ENCODE data around the gene HOXD12.

- TF ChIP-seq EZH2 (IDR thresholded peaks at IDR 0.05; ENCODE audit: low read length) = no peak
- TF ChIP-seq, protein P1, sequence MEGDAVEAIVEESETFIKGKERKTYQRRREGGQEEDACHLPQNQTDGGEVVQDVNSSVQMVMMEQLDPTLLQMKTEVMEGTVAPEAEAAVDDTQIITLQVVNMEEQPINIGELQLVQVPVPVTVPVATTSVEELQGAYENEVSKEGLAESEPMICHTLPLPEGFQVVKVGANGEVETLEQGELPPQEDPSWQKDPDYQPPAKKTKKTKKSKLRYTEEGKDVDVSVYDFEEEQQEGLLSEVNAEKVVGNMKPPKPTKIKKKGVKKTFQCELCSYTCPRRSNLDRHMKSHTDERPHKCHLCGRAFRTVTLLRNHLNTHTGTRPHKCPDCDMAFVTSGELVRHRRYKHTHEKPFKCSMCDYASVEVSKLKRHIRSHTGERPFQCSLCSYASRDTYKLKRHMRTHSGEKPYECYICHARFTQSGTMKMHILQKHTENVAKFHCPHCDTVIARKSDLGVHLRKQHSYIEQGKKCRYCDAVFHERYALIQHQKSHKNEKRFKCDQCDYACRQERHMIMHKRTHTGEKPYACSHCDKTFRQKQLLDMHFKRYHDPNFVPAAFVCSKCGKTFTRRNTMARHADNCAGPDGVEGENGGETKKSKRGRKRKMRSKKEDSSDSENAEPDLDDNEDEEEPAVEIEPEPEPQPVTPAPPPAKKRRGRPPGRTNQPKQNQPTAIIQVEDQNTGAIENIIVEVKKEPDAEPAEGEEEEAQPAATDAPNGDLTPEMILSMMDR (optimal IDR thresholded peaks at IDR 0.05 in 1 of 3, IDR thresholded peaks at IDR 0.05 in 1 of 3, conservative IDR thresholded peaks at IDR 0.05 in 1 of 3; ENCODE audit: extremely low read depth in 1 of 3, insufficient read depth in 2 of 3, low read length in 3 of 3) = no peak
These were observed 5.7 kb upstream of the HOXD12 start for GRCh38 chr2:176093898-176094249.

Data from keratinocyte (primary cell).